OCI-LY7 (cell line): Measurements from ENCODE around the gene ALK.

Source experiments
- CTCF ChIP-seq: fragments of 200-600 bp; sonication (generic); conservative IDR thresholded peaks from 2 replicates; pipeline ENCODE4 v1.5.1; 2014; ENCODE audit warnings: mild to moderate bottlenecking, antibody characterized with exemption, low read length, moderate library complexity, mixed read lengths
- EZH2phosphoT487 ChIP-seq: fragments of 200-600 bp; sonication (generic); IDR thresholded peaks from 2 replicates; pipeline ENCODE4 v1.6.1; 2018; ENCODE audit warnings: low read depth, borderline replicate concordance, mild to moderate bottlenecking, mixed run types, antibody characterized with exemption, low read length, moderate library complexity, mixed read lengths

GRCh38 chr2:29775937-29776336, 145.4 kb downstream of the ALK start:
- TF ChIP-seq CTCF (no peak), EZH2phosphoT487 (no peak)
